Measurements from ENCODE around the gene PHF2.

- TF ChIP-seq NFRKB (IDR thresholded peaks at IDR 0.05): no peak
- TF ChIP-seq FOXM1 (IDR thresholded peaks at IDR 0.05; ENCODE audit: borderline replicate concordance): no peak
Observed at GRCh38 chr9:93674580-93675335, 98.4 kb downstream of the PHF2 start.

Measured in HEK293T (cell line).